Activated CD4-positive, alpha-beta T cell treated with anti-CD3 and anti-CD28 coated beads, Interleukin-2, amount 10 ng/mL, durations not matched to agents 7 days and 5 days (primary cell): Measurements from ENCODE around the gene GAL3ST1. TPM values are rescaled to one million over a fixed set of nuclear protein-coding genes. Genes with fewer than 3 reads are reported as not detected.

Experiments
- CTCF ChIA-PET: fragments of 350-600 bp; sonication (Branson Sonifier 250); formaldehyde crosslinking; loops from one replicate; lab custom pipeline; 2021; ENCODE audit warnings: antibody characterized with exemption; lab: Charles Lee
- POLR2A ChIA-PET: fragments of 350-600 bp; sonication (Branson Sonifier 250); formaldehyde crosslinking; loops from one replicate; lab custom pipeline; 2021; ENCODE audit warnings: antibody characterized with exemption; lab: Charles Lee
- DNase-seq: peaks from one replicate; pipeline ENCODE4 v3.0.0-alpha.2; 2020
- H3K27ac Mint-ChIP-seq: one replicate; pipeline ENCODE4 v1.8.0; 2021; ENCODE audit warnings: mild to moderate bottlenecking, moderate library complexity, mixed read lengths
- H3K27me3 Mint-ChIP-seq: one replicate; pipeline ENCODE4 v1.8.0; 2021; ENCODE audit warnings: mixed read lengths
- H3K36me3 Mint-ChIP-seq: one replicate; pipeline ENCODE4 v1.8.0; 2021; ENCODE audit warnings: low read depth, mixed read lengths
- H3K4me1 Mint-ChIP-seq: one replicate; pipeline ENCODE4 v1.8.0; 2021; ENCODE audit warnings: mixed read lengths
- H3K4me3 Mint-ChIP-seq: one replicate; pipeline ENCODE4 v1.8.0; 2021; ENCODE audit warnings: mild to moderate bottlenecking, moderate library complexity, mixed read lengths
- H3K9me3 Mint-ChIP-seq: one replicate; pipeline ENCODE4 v1.8.0; 2021; ENCODE audit warnings: mixed read lengths
- total RNA-seq, 2 experiments: library from RNA; stranded (reverse); gene quantifications; one replicate each; pipeline ENCODE4 v1.2.3, GENCODE V29; 2021

Gene GAL3ST1
- total RNA-seq, 2 experiments from 2014 or later = not detected

DNA sequence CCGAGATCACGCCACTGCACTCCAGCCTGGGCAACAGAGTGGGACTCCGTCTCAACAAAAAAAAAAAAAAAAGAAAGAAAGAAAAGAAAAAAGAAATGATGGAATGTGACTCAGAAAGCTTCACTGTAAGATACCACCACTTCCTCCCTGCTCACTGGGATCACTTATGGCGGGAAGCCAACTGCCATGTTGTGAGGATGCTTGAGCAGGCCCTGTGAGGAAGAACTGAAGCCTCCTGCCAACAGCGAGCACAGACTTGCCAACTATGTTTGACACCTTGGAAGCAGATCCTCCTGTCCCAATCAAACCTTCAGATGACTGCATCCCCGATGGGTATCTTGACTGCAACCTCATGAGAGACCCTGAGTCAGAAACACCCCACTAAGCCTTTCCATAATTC, 36.2 kb downstream of the GAL3ST1 start:
- peaks cover 9% of the 10 kb centered on the region for H3K4me1 Mint-ChIP-seq
- H3K27ac Mint-ChIP-seq = no peak overlapping the region
- H3K4me3 Mint-ChIP-seq = no peak overlapping the region
- H3K9me3 Mint-ChIP-seq = no peaks in the 10 kb centered on the region
- no peaks in the 10 kb centered on the region for H3K36me3 Mint-ChIP-seq
- H3K27me3 Mint-ChIP-seq = peaks cover 23% of the 10 kb centered on the region
- ChIA-PET CTCF (no interaction called here), POLR2A (no interaction called here)
- DNase-seq = no peak

- H3K36me3 Mint-ChIP-seq = no peaks in the 10 kb centered on the region
- ChIA-PET CTCF (no interaction called here), POLR2A (no interaction called here)
- no peaks in the 10 kb centered on the region for H3K9me3 Mint-ChIP-seq
- no peak for DNase-seq
- H3K4me1 Mint-ChIP-seq = peaks cover 8% of the 10 kb centered on the region
- H3K27ac Mint-ChIP-seq = no peak overlapping the region
- peaks cover 15% of the 10 kb centered on the region for H3K27me3 Mint-ChIP-seq
- no peak overlapping the region for H3K4me3 Mint-ChIP-seq
Observed at GRCh38 chr22:30537083-30537731, 37.3 kb downstream of the GAL3ST1 start.

DNA sequence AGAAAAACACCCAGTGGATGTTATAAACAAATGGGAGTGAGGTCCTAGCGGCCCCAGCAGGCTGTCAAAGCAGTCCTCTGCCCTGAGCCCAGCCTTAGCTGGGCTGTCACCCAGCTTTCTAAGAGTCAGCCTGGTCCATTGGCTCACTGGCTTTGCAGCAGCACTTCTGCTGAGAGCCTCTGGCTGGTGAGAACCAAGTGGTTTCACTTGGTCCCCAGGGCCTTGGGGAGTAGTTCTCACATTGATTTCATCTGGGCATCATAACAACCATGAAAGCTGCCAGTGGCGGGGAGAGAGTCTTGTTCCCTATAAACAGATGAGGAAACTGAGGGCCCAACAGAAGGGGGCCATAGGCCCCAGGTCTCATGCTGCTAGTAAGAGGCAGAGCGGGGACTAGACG, 39.3 kb downstream of the GAL3ST1 start:
- Mint-ChIP-seq H3K4me1 (peaks cover 8% of the 10 kb centered on the region), H3K27me3 (peaks cover 7% of the 10 kb centered on the region), H3K4me3 (no peak overlapping the region), H3K27ac (no peak overlapping the region), H3K36me3 (no peaks in the 10 kb centered on the region), H3K9me3 (no peaks in the 10 kb centered on the region)
- no peak for DNase-seq
- ChIA-PET CTCF (no interaction called here), POLR2A (no interaction called here)

- no peak overlapping the region for H3K27ac Mint-ChIP-seq
Observed at GRCh38 chr22:30531651-30532608, 42.5 kb downstream of the GAL3ST1 start.

GRCh38 chr22:30526656-30527055, 47.8 kb downstream of the GAL3ST1 start:
- H3K4me3 Mint-ChIP-seq = no peak overlapping the region
- H3K9me3 Mint-ChIP-seq = no peaks in the 10 kb centered on the region
- ChIA-PET POLR2A (no interaction called here), CTCF (interaction anchor here (0.6 kb wide), 1 partner anchor 219 kb away, joined by 3 read pairs; no protein-coding TSS in a partner anchor)
- H3K36me3 Mint-ChIP-seq = no peaks in the 10 kb centered on the region
- no peaks in the 10 kb centered on the region for H3K4me1 Mint-ChIP-seq
- H3K27me3 Mint-ChIP-seq = no peaks in the 10 kb centered on the region
- H3K27ac Mint-ChIP-seq = no peak overlapping the region
- DNase-seq = no peak

More at GRCh38 chr22:30531651-30532608, 42.5 kb downstream of the GAL3ST1 start:
- Mint-ChIP-seq H3K27me3 (peaks cover 3% of the 10 kb centered on the region), H3K4me3 (no peak overlapping the region), H3K36me3 (no peaks in the 10 kb centered on the region), H3K9me3 (no peaks in the 10 kb centered on the region), H3K4me1 (peaks cover 6% of the 10 kb centered on the region)
- no peak for DNase-seq
- ChIA-PET CTCF (interaction anchor here (1.3 kb wide), 1 partner anchor 13 kb away, joined by 4 read pairs; no protein-coding TSS in a partner anchor), POLR2A (no interaction called here)

DNA sequence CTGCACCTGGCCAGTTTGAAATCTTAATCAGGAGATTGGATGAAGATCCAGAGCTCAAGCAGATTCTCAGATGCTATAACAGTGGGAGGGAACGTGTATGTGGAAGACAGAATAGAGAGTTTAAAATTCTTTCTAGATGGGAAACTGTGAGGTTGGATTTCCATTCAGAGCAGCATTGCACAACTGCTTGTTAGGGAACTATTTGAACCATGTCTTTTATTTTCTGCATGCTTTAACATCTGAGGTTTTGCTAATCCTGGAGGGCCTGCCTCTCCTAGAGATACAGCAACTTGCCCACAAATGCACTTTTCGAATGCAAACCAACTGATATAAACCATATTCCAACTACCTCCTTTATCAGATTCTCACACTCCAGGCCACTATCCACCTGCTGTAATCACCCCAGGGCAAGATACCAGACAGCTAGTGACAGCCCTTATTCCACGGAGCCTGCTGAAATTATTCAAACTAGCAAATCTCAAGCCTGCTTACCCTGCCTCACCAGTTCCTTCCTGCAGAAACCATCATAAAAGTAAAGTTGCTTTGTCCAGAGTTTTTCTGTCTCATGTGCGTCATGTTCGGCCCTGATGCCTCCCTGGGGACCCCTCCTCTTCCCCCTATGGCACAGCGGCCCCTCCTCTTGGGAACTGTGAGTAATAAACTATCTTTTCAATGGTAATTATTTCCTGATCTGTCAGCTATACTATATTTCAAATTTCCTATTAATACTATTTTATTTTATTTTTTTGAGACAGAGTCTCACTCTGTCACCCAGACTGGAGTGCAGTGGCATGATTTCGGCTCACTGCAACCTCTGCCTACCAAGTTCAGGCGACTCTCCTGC, 50.6 kb downstream of the GAL3ST1 start:
- Mint-ChIP-seq H3K9me3 (no peaks in the 10 kb centered on the region), H3K36me3 (no peaks in the 10 kb centered on the region), H3K27me3 (no peaks in the 10 kb centered on the region), H3K4me1 (no peaks in the 10 kb centered on the region), H3K27ac (no peak overlapping the region), H3K4me3 (no peak overlapping the region)
- ChIA-PET POLR2A (no interaction called here), CTCF (interaction anchor here (1.3 kb wide), 1 partner anchor 12 kb away, joined by 3 read pairs; no protein-coding TSS in a partner anchor)
- DNase-seq = no peak

- Mint-ChIP-seq H3K27me3 (no peaks in the 10 kb centered on the region), H3K4me1 (no peaks in the 10 kb centered on the region), H3K27ac (no peak overlapping the region), H3K9me3 (no peaks in the 10 kb centered on the region), H3K4me3 (no peak overlapping the region), H3K36me3 (no peaks in the 10 kb centered on the region)
- ChIA-PET CTCF (interaction anchor here (0.7 kb wide), 1 partner anchor 77 kb away, joined by 3 read pairs; no protein-coding TSS in a partner anchor), POLR2A (no interaction called here)
- DNase-seq = no peak
Observed at GRCh38 chr22:30521368-30522156, 52.9 kb downstream of the GAL3ST1 start.

DNA sequence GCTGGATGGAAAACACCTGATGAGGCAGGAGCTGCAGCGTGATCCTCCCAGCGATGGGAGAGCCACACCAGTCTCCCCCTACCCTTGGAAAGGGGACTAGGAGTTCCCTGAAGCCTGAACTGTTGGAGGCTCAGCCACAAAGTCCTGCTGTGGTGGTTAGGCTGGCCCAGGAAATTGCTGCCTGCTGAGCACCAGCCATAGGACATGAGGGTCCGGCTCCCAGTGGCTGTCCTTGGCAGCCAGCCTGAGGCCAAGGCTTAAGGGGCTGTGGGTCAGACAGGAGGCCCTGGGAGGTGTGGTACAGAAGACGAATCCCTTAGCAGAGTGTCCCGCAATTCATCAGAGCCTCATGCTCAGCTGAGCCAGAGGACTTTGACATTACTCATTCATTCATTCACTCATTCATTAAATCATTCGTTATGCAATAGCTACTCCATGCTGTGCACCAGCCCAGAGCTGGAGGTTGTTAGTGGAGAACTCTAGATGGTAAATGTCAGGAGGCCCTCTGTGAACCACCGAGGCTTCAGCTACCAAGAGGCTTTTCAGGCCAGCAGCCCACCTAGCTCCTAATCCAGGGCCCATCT, 54.5 kb downstream of the GAL3ST1 start:
- Mint-ChIP-seq H3K4me1 (no peaks in the 10 kb centered on the region), H3K27ac (no peak overlapping the region), H3K9me3 (no peaks in the 10 kb centered on the region), H3K27me3 (no peaks in the 10 kb centered on the region), H3K36me3 (no peaks in the 10 kb centered on the region), H3K4me3 (no peak overlapping the region)
- DNase-seq = no peak
- ChIA-PET CTCF (interaction anchor here (1.0 to 1.4 kb wide), 2 partner anchors 8 to 9 kb away, joined by 3 read pairs; no protein-coding TSS in a partner anchor), POLR2A (no interaction called here)

DNA sequence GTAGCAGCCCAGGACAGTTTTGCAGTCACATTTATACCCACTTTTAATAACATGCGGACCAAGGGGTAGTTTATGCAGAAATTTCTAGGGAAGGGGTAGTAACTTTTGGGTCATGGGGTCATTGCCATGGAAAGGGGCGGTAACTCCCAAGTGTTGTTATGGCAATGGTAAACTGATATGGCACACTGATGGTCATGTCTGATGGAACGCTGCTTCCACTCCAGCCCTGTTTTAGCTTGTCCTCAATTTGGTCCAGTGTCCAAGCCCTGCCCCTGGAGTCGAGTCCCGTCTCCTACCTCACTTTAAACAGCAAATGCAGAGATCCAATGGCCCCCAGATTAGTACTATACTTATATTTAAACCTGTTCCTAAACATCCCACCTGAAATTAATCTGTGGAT, 57.7 kb downstream of the GAL3ST1 start:
- Mint-ChIP-seq H3K36me3 (no peaks in the 10 kb centered on the region), H3K4me1 (no peaks in the 10 kb centered on the region), H3K27me3 (no peaks in the 10 kb centered on the region), H3K4me3 (no peak overlapping the region), H3K9me3 (no peaks in the 10 kb centered on the region), H3K27ac (no peak overlapping the region)
- CTCF ChIA-PET = no interaction called here
- POLR2A ChIA-PET = interaction anchor here (0.5 kb wide), 1 partner anchor 103 kb away, joined by 3 read pairs; no protein-coding TSS in a partner anchor
- DNase-seq = no peak

DNA sequence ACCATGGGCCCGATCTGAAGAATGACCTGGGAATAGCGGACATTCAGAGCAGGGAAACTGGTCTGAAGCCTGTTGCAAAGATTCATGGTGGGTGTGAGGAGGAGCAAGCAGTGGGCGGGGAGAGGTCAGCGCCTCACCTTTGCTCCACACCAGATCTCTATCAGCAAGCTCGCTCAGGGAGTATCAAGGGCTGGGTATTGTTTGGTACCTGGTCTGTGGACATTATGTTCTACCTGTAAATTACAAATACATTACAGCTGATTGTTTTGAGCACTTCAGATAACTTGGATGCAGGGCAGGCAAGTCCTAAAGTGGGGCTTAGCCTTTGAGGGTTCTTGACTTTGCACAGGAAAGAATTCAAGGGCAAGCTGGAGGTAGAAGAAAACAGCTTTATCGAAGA, 58.2 kb downstream of the GAL3ST1 start:
- no peaks in the 10 kb centered on the region for H3K9me3 Mint-ChIP-seq
- H3K4me1 Mint-ChIP-seq = no peaks in the 10 kb centered on the region
- no peak overlapping the region for H3K27ac Mint-ChIP-seq
- ChIA-PET CTCF (no interaction called here), POLR2A (interaction anchor here (0.5 kb wide), 1 partner anchor 104 kb away, joined by 3 read pairs; no protein-coding TSS in a partner anchor)
- H3K4me3 Mint-ChIP-seq = no peak overlapping the region
- no peaks in the 10 kb centered on the region for H3K36me3 Mint-ChIP-seq
- no peak for DNase-seq
- no peaks in the 10 kb centered on the region for H3K27me3 Mint-ChIP-seq

DNA sequence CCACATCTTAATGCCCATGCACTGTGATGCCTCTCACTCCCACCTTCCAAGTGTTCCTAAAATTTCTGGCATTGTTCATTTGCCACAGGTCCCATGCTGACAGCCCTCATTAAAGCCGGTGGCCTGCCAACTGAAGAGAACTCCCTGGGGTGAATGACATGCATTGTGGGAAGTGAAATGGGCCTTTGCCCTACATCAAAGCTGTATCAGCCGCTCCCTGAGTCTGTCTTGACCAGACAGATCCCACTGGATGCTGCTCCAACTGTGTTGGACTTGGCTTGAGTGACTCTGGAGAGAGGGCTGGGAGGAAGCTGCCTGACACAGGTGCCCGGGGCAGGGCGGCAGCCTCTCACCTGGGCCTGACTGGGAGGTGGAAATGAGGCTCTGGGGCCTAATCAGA, 60.2 kb downstream of the GAL3ST1 start:
- no peak for DNase-seq
- H3K4me3 Mint-ChIP-seq = no peak overlapping the region
- CTCF ChIA-PET = no interaction called here
- H3K27ac Mint-ChIP-seq = no peak overlapping the region
- H3K27me3 Mint-ChIP-seq = peaks cover 1% of the 10 kb centered on the region
- H3K9me3 Mint-ChIP-seq = no peaks in the 10 kb centered on the region
- no peaks in the 10 kb centered on the region for H3K4me1 Mint-ChIP-seq
- POLR2A ChIA-PET = no interaction called here
- H3K36me3 Mint-ChIP-seq = no peaks in the 10 kb centered on the region
